Neural crest cell (in vitro differentiated cells): ENCODE data around the gene PTCH1. TPM values are rescaled to one million over a fixed set of nuclear protein-coding genes. Genes with fewer than 3 reads are reported as not detected.

ENCODE experiments used
- DNase-seq: peaks from one replicate; pipeline ENCODE4 v3.0.0; 2021; ENCODE audit warnings: low read depth, mixed read lengths, low spot score
- H3K27ac Mint-ChIP-seq: one replicate; pipeline ENCODE4 v1.8.0; 2021; ENCODE audit warnings: mild to moderate bottlenecking, mixed read lengths; ENCODE audit not compliant: unreplicated experiment
- H3K27me3 Mint-ChIP-seq: 2 replicates; pipeline ENCODE4 v1.8.0; 2021; ENCODE audit warnings: low read depth, mild to moderate bottlenecking, mixed read lengths
- H3K36me3 Mint-ChIP-seq: 2 replicates; pipeline ENCODE4 v1.8.0; 2021; ENCODE audit warnings: low read depth, mild to moderate bottlenecking, mixed read lengths
- H3K4me1 Mint-ChIP-seq: 2 replicates; pipeline ENCODE4 v1.8.0; 2021; ENCODE audit warnings: mixed read lengths
- H3K4me3 Mint-ChIP-seq: one replicate; pipeline ENCODE4 v1.8.0; 2021; ENCODE audit warnings: mild to moderate bottlenecking, mixed read lengths
- H3K9me3 Mint-ChIP-seq: 2 replicates; pipeline ENCODE4 v1.8.0; 2021; ENCODE audit warnings: mixed read lengths
- total RNA-seq: library from RNA; stranded (reverse); gene quantifications from 2 replicates; pipeline ENCODE4 v1.2.1, GENCODE V29; 2021
- TF ChIP-seq, protein P1 (sequence below): fragments of 200-600 bp; sonication (generic); conservative IDR thresholded peaks from 2 replicates; pipeline ENCODE4 v1.5.0; 2021; ENCODE audit warnings: antibody characterized with exemption, mild to moderate bottlenecking

Gene PTCH1
- total RNA-seq, 1 donor from 2014 or later, result 75.6 TPM

DNA sequence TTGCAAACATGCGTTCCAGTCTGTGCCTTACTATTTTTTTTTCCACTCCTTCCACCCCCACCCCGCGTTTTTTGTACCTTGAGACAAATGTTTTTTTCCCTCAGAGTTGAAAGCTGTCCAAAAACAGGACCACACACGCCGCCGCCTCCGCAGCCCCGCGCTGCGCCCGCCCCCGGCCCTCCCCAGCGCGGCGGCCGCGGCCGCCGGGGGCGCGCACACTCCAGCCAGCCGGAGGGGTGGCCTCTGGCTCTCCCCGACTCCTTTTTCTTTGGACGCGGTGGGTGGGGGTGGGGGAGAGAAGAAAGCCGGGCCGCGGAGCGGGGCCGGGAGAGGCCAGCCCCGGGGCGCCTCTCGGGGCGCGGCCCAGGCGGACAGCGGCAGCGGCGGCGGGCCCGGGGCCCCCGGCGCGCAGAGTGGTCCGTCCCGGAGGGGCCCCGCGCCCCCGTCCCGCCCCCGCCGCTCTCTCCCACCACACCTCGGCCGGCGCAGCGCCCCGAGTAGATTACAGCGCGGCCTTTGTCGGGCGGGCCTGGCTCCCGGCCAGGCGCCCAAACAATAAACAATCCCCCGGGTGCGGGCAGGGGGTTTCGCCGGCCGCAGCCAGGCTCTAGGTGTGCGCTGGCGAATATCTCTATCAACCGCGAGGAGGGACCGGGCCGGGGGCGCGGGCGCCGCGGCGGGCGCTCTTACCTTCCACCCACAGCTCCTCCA, 10.9 kb downstream of the PTCH1 start:
- Mint-ChIP-seq H3K27ac (no peak overlapping the region), H3K27me3 (peaks cover 12% of the 10 kb centered on the region), H3K36me3 (peaks cover 6% of the 10 kb centered on the region), H3K4me3 (peak overlapping the region; percentile 92), H3K4me1 (peaks cover 53% of the 10 kb centered on the region), H3K9me3 (no peaks in the 10 kb centered on the region)
- DNase-seq, result peak; percentile 61
- TF ChIP-seq, protein P1, sequence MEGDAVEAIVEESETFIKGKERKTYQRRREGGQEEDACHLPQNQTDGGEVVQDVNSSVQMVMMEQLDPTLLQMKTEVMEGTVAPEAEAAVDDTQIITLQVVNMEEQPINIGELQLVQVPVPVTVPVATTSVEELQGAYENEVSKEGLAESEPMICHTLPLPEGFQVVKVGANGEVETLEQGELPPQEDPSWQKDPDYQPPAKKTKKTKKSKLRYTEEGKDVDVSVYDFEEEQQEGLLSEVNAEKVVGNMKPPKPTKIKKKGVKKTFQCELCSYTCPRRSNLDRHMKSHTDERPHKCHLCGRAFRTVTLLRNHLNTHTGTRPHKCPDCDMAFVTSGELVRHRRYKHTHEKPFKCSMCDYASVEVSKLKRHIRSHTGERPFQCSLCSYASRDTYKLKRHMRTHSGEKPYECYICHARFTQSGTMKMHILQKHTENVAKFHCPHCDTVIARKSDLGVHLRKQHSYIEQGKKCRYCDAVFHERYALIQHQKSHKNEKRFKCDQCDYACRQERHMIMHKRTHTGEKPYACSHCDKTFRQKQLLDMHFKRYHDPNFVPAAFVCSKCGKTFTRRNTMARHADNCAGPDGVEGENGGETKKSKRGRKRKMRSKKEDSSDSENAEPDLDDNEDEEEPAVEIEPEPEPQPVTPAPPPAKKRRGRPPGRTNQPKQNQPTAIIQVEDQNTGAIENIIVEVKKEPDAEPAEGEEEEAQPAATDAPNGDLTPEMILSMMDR, result no peak

GRCh38 chr9:95505072-95505716, 11.6 kb downstream of the PTCH1 start:
- TF ChIP-seq, protein P1, result no peak
- Mint-ChIP-seq H3K4me3 (peak overlapping the region; percentile 92), H3K36me3 (peaks cover 6% of the 10 kb centered on the region), H3K27ac (no peak overlapping the region), H3K9me3 (no peaks in the 10 kb centered on the region), H3K27me3 (peaks cover 12% of the 10 kb centered on the region), H3K4me1 (peaks cover 60% of the 10 kb centered on the region)
- DNase-seq, result no peak

DNA sequence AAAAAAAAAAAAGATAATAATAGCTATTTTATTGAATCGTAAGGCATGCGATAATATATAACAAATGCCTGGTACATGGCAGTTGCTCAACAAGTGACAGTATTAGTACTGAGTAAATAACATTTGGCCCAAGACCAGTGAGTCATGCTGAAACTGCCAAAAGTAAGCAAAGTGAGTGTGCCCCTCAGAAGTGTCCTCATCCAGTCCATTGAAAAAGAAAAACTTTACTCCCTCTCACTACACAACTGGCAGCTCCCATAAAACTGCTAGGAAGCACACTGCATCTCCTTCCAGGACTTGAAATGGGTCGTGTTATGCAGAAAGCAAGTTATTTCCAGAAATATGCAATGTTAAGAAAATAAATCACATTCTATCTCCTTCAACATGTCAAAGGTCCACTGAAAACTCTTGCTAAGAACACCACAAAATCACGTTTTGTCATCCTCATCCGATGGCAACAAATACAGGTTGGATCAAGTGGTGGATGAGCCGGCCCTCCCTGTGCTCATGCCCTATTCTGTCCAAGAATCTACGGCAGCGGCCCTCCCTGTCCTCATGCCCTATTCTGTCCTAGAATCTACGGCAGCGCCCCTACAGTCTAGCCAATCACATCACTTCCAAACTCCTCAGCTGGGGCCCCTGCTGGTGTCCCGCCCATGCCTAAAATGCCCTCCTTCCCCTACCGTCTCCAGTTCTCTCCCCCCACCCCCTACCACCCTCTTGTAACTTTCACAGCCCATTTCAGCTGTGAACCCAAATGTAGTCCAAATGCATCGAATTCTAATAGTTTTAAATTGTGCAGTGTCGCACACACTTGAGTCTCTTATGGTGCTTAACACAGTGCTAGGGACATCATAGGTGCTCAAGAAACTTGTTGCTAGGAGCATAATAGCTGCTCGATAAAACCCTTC, 12.5 kb downstream of the PTCH1 start:
- Mint-ChIP-seq H3K9me3 (no peaks in the 10 kb centered on the region), H3K4me3 (peak overlapping the region; percentile 92), H3K36me3 (peaks cover 6% of the 10 kb centered on the region), H3K27ac (no peak overlapping the region), H3K27me3 (peaks cover 10% of the 10 kb centered on the region), H3K4me1 (peaks cover 58% of the 10 kb centered on the region)
- TF ChIP-seq, protein P1, result no peak
- DNase-seq, result no peak

DNA sequence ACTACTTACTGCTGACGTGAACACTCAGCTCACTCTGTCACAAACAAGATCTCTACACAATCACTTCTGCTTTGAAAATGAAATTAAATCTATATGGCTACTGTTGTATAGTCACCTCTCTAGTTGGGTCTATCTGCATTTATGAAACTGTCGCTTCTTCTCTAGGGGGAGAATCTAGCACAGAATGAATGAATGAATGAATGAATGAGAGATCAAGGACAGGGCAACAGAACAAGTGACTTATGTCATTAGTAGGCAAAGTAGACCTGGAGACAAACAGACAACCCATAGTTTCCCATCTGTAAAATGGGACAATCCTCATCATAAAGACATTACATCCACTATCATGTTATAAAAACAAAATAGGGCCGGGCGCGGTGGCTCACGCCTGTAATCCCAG, 13.4 kb downstream of the PTCH1 start:
- DNase-seq, result no peak
- peak overlapping the region; percentile 29 for H3K4me3 Mint-ChIP-seq
- H3K36me3 Mint-ChIP-seq, result peaks cover 6% of the 10 kb centered on the region
- H3K9me3 Mint-ChIP-seq, result no peaks in the 10 kb centered on the region
- TF ChIP-seq, protein P1, result no peak
- peaks cover 61% of the 10 kb centered on the region for H3K4me1 Mint-ChIP-seq
- no peak overlapping the region for H3K27ac Mint-ChIP-seq
- H3K27me3 Mint-ChIP-seq, result peaks cover 5% of the 10 kb centered on the region

- no peak for DNase-seq
- Mint-ChIP-seq H3K4me1 (peaks cover 72% of the 10 kb centered on the region), H3K4me3 (peak overlapping the region; percentile 29), H3K9me3 (no peaks in the 10 kb centered on the region), H3K36me3 (peaks cover 6% of the 10 kb centered on the region), H3K27ac (no peak overlapping the region), H3K27me3 (peaks cover 5% of the 10 kb centered on the region)
- TF ChIP-seq, protein P1, result no peak
These were observed 14.5 kb downstream of the PTCH1 start for GRCh38 chr9:95502248-95502647.
